Measurements from ENCODE around the gene CYB5RL. TPM values are rescaled to one million over a fixed set of nuclear protein-coding genes. Genes with fewer than 3 reads are reported as not detected.

The CYB5RL gene
- total RNA-seq, 1 donor from 2014 or later, result 5.1 TPM

- intact Hi-C loops (cut with DNase I), result loop anchor here (10.0 kb wide), 1 partner anchor 521 kb away; the partner anchor contains the start of gene TTC4
- no peaks in the 10 kb centered on the region for H3K4me1 ChIP-seq
- TF ChIP-seq, protein P1, sequence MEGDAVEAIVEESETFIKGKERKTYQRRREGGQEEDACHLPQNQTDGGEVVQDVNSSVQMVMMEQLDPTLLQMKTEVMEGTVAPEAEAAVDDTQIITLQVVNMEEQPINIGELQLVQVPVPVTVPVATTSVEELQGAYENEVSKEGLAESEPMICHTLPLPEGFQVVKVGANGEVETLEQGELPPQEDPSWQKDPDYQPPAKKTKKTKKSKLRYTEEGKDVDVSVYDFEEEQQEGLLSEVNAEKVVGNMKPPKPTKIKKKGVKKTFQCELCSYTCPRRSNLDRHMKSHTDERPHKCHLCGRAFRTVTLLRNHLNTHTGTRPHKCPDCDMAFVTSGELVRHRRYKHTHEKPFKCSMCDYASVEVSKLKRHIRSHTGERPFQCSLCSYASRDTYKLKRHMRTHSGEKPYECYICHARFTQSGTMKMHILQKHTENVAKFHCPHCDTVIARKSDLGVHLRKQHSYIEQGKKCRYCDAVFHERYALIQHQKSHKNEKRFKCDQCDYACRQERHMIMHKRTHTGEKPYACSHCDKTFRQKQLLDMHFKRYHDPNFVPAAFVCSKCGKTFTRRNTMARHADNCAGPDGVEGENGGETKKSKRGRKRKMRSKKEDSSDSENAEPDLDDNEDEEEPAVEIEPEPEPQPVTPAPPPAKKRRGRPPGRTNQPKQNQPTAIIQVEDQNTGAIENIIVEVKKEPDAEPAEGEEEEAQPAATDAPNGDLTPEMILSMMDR (IDR thresholded peaks at IDR 0.05), result no peak
Observed at GRCh38 chr1:54193453-54193852, 6.4 kb downstream of the CYB5RL start.

GRCh38 chr1:54191525-54191924 lies 8.3 kb downstream of the CYB5RL start:
- intact Hi-C loops (cut with DNase I), result loop anchor here (10.0 kb wide), 1 partner anchor 523 kb away; the partner anchor contains the start of gene TTC4

More at GRCh38 chr1:54193453-54193852, 6.4 kb downstream of the CYB5RL start:
- Histone ChIP-seq H3K4me3 (no peak overlapping the region), H3K9me3 (no peaks in the 10 kb centered on the region), H3K36me3 (peaks cover 9 to 54% of the 10 kb centered on the region in 2 donors), H3K27ac (no peak overlapping the region), H3K27me3 (no peaks in the 10 kb centered on the region)
- no peak for DNase-seq (ENCODE audit: low spot score in 2 of 2)

DNA sequence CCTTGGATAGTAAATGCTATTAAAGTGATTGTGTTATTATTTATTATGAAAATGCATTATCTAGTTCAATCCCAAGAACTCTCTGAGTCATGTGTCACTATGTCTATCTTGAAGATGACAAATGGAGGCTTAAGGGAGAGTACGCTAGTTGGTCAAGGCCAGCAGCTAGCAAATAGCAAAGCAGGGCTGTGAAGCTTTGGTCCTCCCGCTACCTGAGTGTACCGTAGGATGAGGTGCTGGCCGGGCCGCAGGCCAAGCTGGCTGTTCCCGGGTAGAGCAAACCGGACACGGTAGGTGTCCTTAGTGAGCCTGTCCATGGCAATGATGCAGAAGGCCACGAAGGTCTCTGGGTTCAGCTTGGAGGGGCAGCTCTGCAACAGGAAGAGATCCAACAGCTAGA lies 9.3 kb downstream of the CYB5RL start:
- H3K27ac ChIP-seq, result no peak overlapping the region
- TF ChIP-seq, protein P1 (IDR thresholded peaks at IDR 0.05), result no peak

More at GRCh38 chr1:54191525-54191924, 8.3 kb downstream of the CYB5RL start:
- Histone ChIP-seq H3K4me1 (no peaks in the 10 kb centered on the region), H3K4me3 (no peak overlapping the region), H3K36me3 (peaks cover 13 to 60% of the 10 kb centered on the region in 2 donors), H3K27ac (no peak overlapping the region), H3K27me3 (no peaks in the 10 kb centered on the region), H3K9me3 (no peaks in the 10 kb centered on the region)
- TF ChIP-seq, protein P1 (IDR thresholded peaks at IDR 0.05), result no peak
- DNase-seq (ENCODE audit: low spot score in 2 of 2), result no peak

GRCh38 chr1:54188291-54188690 lies 11.5 kb downstream of the CYB5RL start:
- Histone ChIP-seq H3K27me3 (no peaks in the 10 kb centered on the region), H3K36me3 (peaks cover 13 to 39% of the 10 kb centered on the region in 2 donors), H3K9me3 (no peaks in the 10 kb centered on the region), H3K4me3 (no peak overlapping the region), H3K4me1 (no peaks in the 10 kb centered on the region), H3K27ac (no peak overlapping the region)
- TF ChIP-seq, protein P1 (IDR thresholded peaks at IDR 0.05), result no peak
- intact Hi-C loops (cut with DNase I), result no loop called here
- no peak for DNase-seq (ENCODE audit: low spot score in 2 of 2)

More for the DNA sequence above, 9.3 kb downstream of the CYB5RL start:
- H3K4me3 ChIP-seq, result no peak overlapping the region
- peaks cover 13 to 57% of the 10 kb centered on the region in 2 donors for H3K36me3 ChIP-seq
- no peaks in the 10 kb centered on the region for H3K27me3 ChIP-seq
- no peaks in the 10 kb centered on the region for H3K4me1 ChIP-seq
- no peaks in the 10 kb centered on the region for H3K9me3 ChIP-seq
- no peak for DNase-seq (ENCODE audit: low spot score in 2 of 2)
- intact Hi-C loops (cut with DNase I), result loop anchor here (10.0 kb wide), 1 partner anchor 524 kb away; the partner anchor contains the start of gene TTC4

GRCh38 chr1:54186056-54186455 lies 13.8 kb downstream of the CYB5RL start:
- Histone ChIP-seq H3K4me3 (no peak overlapping the region), H3K4me1 (no peaks in the 10 kb centered on the region), H3K27me3 (no peaks in the 10 kb centered on the region), H3K27ac (no peak overlapping the region), H3K36me3 (peaks cover 10 to 28% of the 10 kb centered on the region in 2 donors), H3K9me3 (no peaks in the 10 kb centered on the region)
- TF ChIP-seq, protein P1 (IDR thresholded peaks at IDR 0.05), result no peak
- intact Hi-C loops (cut with DNase I), result no loop called here
- DNase-seq (ENCODE audit: low spot score in 2 of 2), result no peak

Data from ascending aorta (tissue), 2 donors.